ENCODE results near the gene TTC27. TPM values are rescaled to one million over a fixed set of nuclear protein-coding genes. Genes with fewer than 3 reads are reported as not detected.

The TTC27 gene
- total and polyA plus RNA-seq, 10 of the 15 experiments (the other 5 are each of a cell fraction or from before 2014, with no cell fraction given), result 20.4 to 34.9 (median 26.0) TPM

- ChIA-PET RAD21 (ENCODE audit: unreplicated experiment) (no interaction called here), SMC1A (ENCODE audit: uncharacterized antibody, unreplicated experiment) (interaction anchor here (1.3 to 1.6 kb wide), 2 partner anchors 10 to 71 kb away, joined by 3 to 4 read pairs; no protein-coding TSS in a partner anchor), CTCF (no interaction called here), POLR2A (no interaction called here)
- Histone ChIP-seq H3K4me3 (no peak overlapping the region), H3K4me2 (ENCODE audit: control insufficient read depth, insufficient read depth) (no peak overlapping the region), H3K36me3 (ENCODE audit: control insufficient read depth in 2 of 2, insufficient read depth in 2 of 2, low read length in 1 of 2) (no peaks in the 10 kb centered on the region; a peak in 1 of 4 replicates), H3K27me3 (replicated peaks in 1 of 2; ENCODE audit: control insufficient read depth in 2 of 2, insufficient read depth in 2 of 2, low read length in 1 of 2) (no peaks in the 10 kb centered on the region), H3K9me3 (replicated peaks; ENCODE audit: control insufficient read depth, insufficient read depth, low read length) (no peaks in the 10 kb centered on the region), H2AFZ (ENCODE audit: control insufficient read depth, low read depth, low read length) (no peak overlapping the region), H3K9ac (ENCODE audit: control insufficient read depth, insufficient read depth, low read length) (no peak overlapping the region), H3K4me1 (ENCODE audit: control insufficient read depth, insufficient read depth, low read length) (no peaks in the 10 kb centered on the region), H3K79me2 (ENCODE audit: control insufficient read depth, insufficient read depth, low read length) (no peaks in the 10 kb centered on the region), H4K20me1 (ENCODE audit: control insufficient read depth, insufficient read depth) (no peaks in the 10 kb centered on the region), H3K27ac (ENCODE audit: control insufficient read depth, insufficient read depth) (no peak overlapping the region)
- TF ChIP-seq TAF1 (IDR thresholded peaks at IDR 0.05; ENCODE audit: borderline replicate concordance, low read depth, low read length), result no peak
- TF ChIP-seq YY1 (IDR thresholded peaks at IDR 0.05; ENCODE audit: low read depth, low read length), result no peak
- no peak for TF ChIP-seq CBX3 (IDR thresholded peaks at IDR 0.05; ENCODE audit: borderline replicate concordance, low read depth)
- TF ChIP-seq ZNF24 (IDR thresholded peaks at IDR 0.05), result no peak
- TF ChIP-seq E4F1 (IDR thresholded peaks at IDR 0.05; ENCODE audit: borderline replicate concordance, partially characterized antibody), result no peak
- TF ChIP-seq NFYB (IDR thresholded peaks at IDR 0.05; ENCODE audit: insufficient read depth, low read depth, low read length), result no peak
- TF ChIP-seq ZNF687 (IDR thresholded peaks at IDR 0.05), result no peak
- TF ChIP-seq EZH2 (IDR thresholded peaks at IDR 0.05; ENCODE audit: borderline replicate concordance, control insufficient read depth, low read depth, low read length), result no peak
- TF ChIP-seq SMARCA5 (IDR thresholded peaks at IDR 0.05), result no peak
- DNase-seq (ENCODE audit: low read depth, low spot score), result no peak
- intact Hi-C loops (cut with micrococcal nuclease; ENCODE audit: unreplicated experiment), result no loop called here
- FAIRE-seq, result no peak
- no peak for ATAC-seq
- BruUV-seq (replicated peaks), result no TSS peak
- in situ Hi-C loops (cut with MboI), result no loop called here
- 97% methylated on average over 8 of the region's 8 CpGs for WGBS (ENCODE audit: insufficient coverage, insufficient replicate concordance, low lambda C conversion rate, missing lambda C conversion rate)
Measured at GRCh38 chr2:32663864-32664263, 36.0 kb downstream of the TTC27 start.
